SK-N-SH treated with all-trans-retinoic acid at 6 μM for 48 hours (cell line): ENCODE results near the gene PRKCZ.

ENCODE experiments used
- ATAC-seq: fragments of 200-7000 bp; cut with Tn5 transposase; 3 replicates; pipeline ENCODE4 v1.9.1; 2020; ENCODE audit warnings: mild to moderate bottlenecking, moderate library complexity
- ARNTL ChIP-seq: fragments of 450-650 bp; formaldehyde crosslinking; IDR thresholded peaks from 2 replicates; pipeline ENCODE4 v1.5.0; 2020; ENCODE audit warnings: low read depth, mild to moderate bottlenecking, moderate library complexity, borderline replicate concordance
- BACH2 ChIP-seq: fragments of 250-450 bp; sonication (Bioruptor Pico); IDR thresholded peaks from 2 replicates; pipeline ENCODE4 v1.9.0; 2021; ENCODE audit warnings: mild to moderate bottlenecking, borderline replicate concordance
- CREB5 ChIP-seq: fragments of 250-450 bp; sonication (Bioruptor Pico); IDR thresholded peaks from 2 replicates; pipeline ENCODE4 v1.5.1; 2020; ENCODE audit warnings: low read depth, mild to moderate bottlenecking, moderate library complexity
- GLIS3 ChIP-seq: fragments of 250-450 bp; sonication (Bioruptor Pico); IDR thresholded peaks from 2 replicates; pipeline ENCODE4 v1.5.0; 2020; ENCODE audit warnings: mild to moderate bottlenecking, moderate library complexity
- ISL1 ChIP-seq: fragments of 250-450 bp; sonication (Bioruptor Pico); IDR thresholded peaks from 2 replicates; pipeline ENCODE4 v2.1.2; 2022; ENCODE audit warnings: mild to moderate bottlenecking, moderate library complexity
- OSR1 ChIP-seq: fragments of 250-450 bp; sonication (Bioruptor Pico); IDR thresholded peaks from 2 replicates; pipeline ENCODE4 v1.8.0; 2022; ENCODE audit warnings: moderate library complexity, mild to moderate bottlenecking, inconsistent platforms
- PATZ1 ChIP-seq: fragments of 250-450 bp; sonication (Bioruptor Pico); IDR thresholded peaks from 2 replicates; pipeline ENCODE4 v1.8.0; 2020; ENCODE audit warnings: mild to moderate bottlenecking, moderate library complexity, borderline replicate concordance
- PPARA ChIP-seq: fragments of 250-450 bp; sonication (Bioruptor Pico); IDR thresholded peaks from 2 replicates; pipeline ENCODE4 v1.5.0; 2020; ENCODE audit warnings: mild to moderate bottlenecking, borderline replicate concordance
- RARB ChIP-seq: fragments of 250-450 bp; sonication (Bioruptor Pico); IDR thresholded peaks from 2 replicates; pipeline ENCODE4 v1.8.0; 2021; ENCODE audit warnings: mild to moderate bottlenecking, moderate library complexity
- SNAI2 ChIP-seq: fragments of 250-450 bp; sonication (Bioruptor Pico); IDR thresholded peaks from 2 replicates; pipeline ENCODE4 v1.5.0; 2020; ENCODE audit warnings: mild to moderate bottlenecking, moderate library complexity
- TCF4 ChIP-seq: fragments of 250-450 bp; sonication (Bioruptor Pico); IDR thresholded peaks from 2 replicates; pipeline ENCODE4 v1.8.0; 2021; ENCODE audit warnings: mild to moderate bottlenecking, moderate library complexity, borderline replicate concordance
- TOX ChIP-seq: fragments of 250-450 bp; sonication (Bioruptor Pico); IDR thresholded peaks from 2 replicates; pipeline ENCODE4 v1.8.0; 2021; ENCODE audit warnings: mild to moderate bottlenecking, moderate library complexity, borderline replicate concordance
- ZC3H10 ChIP-seq: fragments of 250-450 bp; sonication (Bioruptor Pico); IDR thresholded peaks from 2 replicates; pipeline ENCODE4 v1.5.1; 2021; ENCODE audit warnings: mild to moderate bottlenecking, moderate library complexity
- ZFP3 ChIP-seq: fragments of 250-450 bp; sonication (Bioruptor Pico); IDR thresholded peaks from 2 replicates; pipeline ENCODE4 v1.5.0; 2020; ENCODE audit warnings: mild to moderate bottlenecking, moderate library complexity
- ZFP30 ChIP-seq: fragments of 450-650 bp; formaldehyde crosslinking; IDR thresholded peaks from 2 replicates; pipeline ENCODE4 v1.5.0; 2022; ENCODE audit warnings: mild to moderate bottlenecking, moderate library complexity
- ZNF565 ChIP-seq: fragments of 450-650 bp; formaldehyde crosslinking; conservative IDR thresholded peaks from 2 replicates; pipeline ENCODE4 v1.5.0; 2020; ENCODE audit warnings: low read depth, mild to moderate bottlenecking, moderate library complexity
- ZNF8 ChIP-seq: fragments of 450-650 bp; formaldehyde crosslinking; IDR thresholded peaks from 2 replicates; pipeline ENCODE4 v1.5.0; 2020; ENCODE audit warnings: mild to moderate bottlenecking, moderate library complexity
- TF ChIP-seq, protein P1 (sequence below): fragments of 250-450 bp; sonication (Bioruptor Pico); IDR thresholded peaks from 2 replicates; pipeline ENCODE4 v1.8.0; 2021; ENCODE audit warnings: low read depth, mild to moderate bottlenecking, moderate library complexity, borderline replicate concordance
- TF ChIP-seq, protein P2 (sequence below): fragments of 250-450 bp; sonication (Bioruptor Pico); IDR thresholded peaks from 2 replicates; pipeline ENCODE4 v1.5.1; 2021; ENCODE audit warnings: mild to moderate bottlenecking, moderate library complexity
- TF ChIP-seq, protein P3 (sequence below): fragments of 250-450 bp; sonication (Bioruptor Pico); IDR thresholded peaks from 2 replicates; pipeline ENCODE4 v1.5.0; 2020; ENCODE audit warnings: mild to moderate bottlenecking, moderate library complexity

PRKCZ gene

GRCh38 chr1:2130156-2130555, 79.9 kb downstream of the PRKCZ start (continued):
- TF ChIP-seq PATZ1 (CRISPR knock-in tag) (no peak), ZFP30 (CRISPR knock-in tag) (no peak), TOX (CRISPR knock-in tag) (no peak)
- TF ChIP-seq, protein P1, sequence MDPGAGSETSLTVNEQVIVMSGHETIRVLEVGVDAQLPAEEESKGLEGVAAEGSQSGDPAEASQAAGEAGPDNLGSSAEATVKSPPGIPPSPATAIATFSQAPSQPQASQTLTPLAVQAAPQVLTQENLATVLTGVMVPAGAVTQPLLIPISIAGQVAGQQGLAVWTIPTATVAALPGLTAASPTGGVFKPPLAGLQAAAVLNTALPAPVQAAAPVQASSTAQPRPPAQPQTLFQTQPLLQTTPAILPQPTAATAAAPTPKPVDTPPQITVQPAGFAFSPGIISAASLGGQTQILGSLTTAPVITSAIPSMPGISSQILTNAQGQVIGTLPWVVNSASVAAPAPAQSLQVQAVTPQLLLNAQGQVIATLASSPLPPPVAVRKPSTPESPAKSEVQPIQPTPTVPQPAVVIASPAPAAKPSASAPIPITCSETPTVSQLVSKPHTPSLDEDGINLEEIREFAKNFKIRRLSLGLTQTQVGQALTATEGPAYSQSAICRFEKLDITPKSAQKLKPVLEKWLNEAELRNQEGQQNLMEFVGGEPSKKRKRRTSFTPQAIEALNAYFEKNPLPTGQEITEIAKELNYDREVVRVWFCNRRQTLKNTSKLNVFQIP = no peak
- TF ChIP-seq, all 23 proteins: peak for 0

DNA sequence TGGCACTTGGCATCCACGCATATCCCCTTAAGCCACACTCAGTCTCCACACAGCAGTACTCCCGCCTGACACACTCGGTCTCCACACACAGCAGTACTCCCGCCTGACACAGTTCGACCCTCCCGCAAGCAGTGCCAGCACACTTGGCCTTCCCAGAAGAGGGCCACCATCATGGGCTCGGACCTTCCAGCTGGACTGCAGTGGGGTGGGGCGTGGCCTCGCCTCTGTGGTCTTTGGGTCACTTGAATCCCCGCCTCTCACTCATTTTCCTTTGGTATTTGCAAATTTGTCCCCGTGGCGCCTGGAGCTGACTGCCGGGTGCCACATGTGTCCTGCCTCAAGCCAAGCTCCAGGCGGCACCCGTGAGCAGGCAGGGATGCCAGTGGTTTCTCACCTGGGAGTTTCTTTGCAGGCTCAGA, 80.7 kb downstream of the PRKCZ start:
- TF ChIP-seq SNAI2 (CRISPR knock-in tag) (no peak), RARB (CRISPR knock-in tag) (no peak), GLIS3 (CRISPR knock-in tag) (no peak), ZNF8 (no peak), ZFP30 (CRISPR knock-in tag) (no peak), TOX (CRISPR knock-in tag) (no peak), BACH2 (no peak), CREB5 (CRISPR knock-in tag) (no peak), PPARA (CRISPR knock-in tag) (no peak), ISL1 (no peak), ZNF565 (CRISPR knock-in tag) (no peak), PATZ1 (CRISPR knock-in tag) (no peak), TCF4 (CRISPR knock-in tag) (no peak), ZC3H10 (no peak), ZFP3 (CRISPR knock-in tag) (no peak), ARNTL (CRISPR knock-in tag) (no peak), OSR1 (CRISPR knock-in tag) (no peak)
- TF ChIP-seq, protein P2, sequence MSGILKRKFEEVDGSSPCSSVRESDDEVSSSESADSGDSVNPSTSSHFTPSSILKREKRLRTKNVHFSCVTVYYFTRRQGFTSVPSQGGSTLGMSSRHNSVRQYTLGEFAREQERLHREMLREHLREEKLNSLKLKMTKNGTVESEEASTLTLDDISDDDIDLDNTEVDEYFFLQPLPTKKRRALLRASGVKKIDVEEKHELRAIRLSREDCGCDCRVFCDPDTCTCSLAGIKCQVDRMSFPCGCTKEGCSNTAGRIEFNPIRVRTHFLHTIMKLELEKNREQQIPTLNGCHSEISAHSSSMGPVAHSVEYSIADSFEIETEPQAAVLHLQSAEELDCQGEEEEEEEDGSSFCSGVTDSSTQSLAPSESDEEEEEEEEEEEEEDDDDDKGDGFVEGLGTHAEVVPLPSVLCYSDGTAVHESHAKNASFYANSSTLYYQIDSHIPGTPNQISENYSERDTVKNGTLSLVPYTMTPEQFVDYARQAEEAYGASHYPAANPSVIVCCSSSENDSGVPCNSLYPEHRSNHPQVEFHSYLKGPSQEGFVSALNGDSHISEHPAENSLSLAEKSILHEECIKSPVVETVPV (CRISPR knock-in tag) = no peak
- TF ChIP-seq, protein P3, sequence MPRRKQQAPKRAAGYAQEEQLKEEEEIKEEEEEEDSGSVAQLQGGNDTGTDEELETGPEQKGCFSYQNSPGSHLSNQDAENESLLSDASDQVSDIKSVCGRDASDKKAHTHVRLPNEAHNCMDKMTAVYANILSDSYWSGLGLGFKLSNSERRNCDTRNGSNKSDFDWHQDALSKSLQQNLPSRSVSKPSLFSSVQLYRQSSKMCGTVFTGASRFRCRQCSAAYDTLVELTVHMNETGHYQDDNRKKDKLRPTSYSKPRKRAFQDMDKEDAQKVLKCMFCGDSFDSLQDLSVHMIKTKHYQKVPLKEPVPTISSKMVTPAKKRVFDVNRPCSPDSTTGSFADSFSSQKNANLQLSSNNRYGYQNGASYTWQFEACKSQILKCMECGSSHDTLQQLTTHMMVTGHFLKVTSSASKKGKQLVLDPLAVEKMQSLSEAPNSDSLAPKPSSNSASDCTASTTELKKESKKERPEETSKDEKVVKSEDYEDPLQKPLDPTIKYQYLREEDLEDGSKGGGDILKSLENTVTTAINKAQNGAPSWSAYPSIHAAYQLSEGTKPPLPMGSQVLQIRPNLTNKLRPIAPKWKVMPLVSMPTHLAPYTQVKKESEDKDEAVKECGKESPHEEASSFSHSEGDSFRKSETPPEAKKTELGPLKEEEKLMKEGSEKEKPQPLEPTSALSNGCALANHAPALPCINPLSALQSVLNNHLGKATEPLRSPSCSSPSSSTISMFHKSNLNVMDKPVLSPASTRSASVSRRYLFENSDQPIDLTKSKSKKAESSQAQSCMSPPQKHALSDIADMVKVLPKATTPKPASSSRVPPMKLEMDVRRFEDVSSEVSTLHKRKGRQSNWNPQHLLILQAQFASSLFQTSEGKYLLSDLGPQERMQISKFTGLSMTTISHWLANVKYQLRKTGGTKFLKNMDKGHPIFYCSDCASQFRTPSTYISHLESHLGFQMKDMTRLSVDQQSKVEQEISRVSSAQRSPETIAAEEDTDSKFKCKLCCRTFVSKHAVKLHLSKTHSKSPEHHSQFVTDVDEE (CRISPR knock-in tag) = no peak
- TF ChIP-seq, protein P1 = no peak
- no peak for ATAC-seq
